ENCODE measurements around the gene BEAN1. TPM values are rescaled to one million over a fixed set of nuclear protein-coding genes. Genes with fewer than 3 reads are reported as not detected.
A peak's percentile ranks its signal among the peaks of the same experiment; 100 is the strongest.

BEAN1 gene
- polyA plus RNA-seq, 3 donors, result 0.12 to 0.81 TPM; not detected in 1

DNA sequence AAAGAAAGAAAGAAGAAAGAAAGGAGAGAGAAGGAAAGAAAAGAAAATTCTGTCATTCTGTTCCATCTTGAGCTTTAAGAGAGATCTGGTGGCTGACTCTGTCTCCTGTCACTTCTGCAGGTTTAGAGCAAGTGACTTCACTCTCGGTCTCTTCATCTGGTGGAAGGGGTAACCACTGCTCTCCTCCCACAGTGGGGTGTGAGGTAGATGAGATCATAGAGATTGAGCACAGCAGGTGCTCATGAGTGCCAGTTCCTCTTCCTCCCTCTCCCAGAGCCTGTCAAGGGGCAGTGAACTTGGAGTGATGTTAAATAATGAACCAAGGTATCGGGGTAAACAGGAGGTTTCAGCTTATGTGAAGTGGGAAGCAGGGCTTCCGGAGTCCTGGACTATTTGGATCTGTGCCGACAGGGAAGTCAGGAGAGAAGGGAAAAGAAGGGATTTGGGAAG, 47.7 kb downstream of the BEAN1 start:
- Histone ChIP-seq H3K36me3 (replicated peaks in 1 of 2; ENCODE audit: control insufficient read depth in 1 of 2, insufficient read depth in 2 of 2, low read length in 2 of 2) (no peaks in the 10 kb centered on the region), H3K4me1 (ENCODE audit: control insufficient read depth in 1 of 2, insufficient read depth in 2 of 2, low read length in 2 of 2) (peaks cover 8% of the 10 kb centered on the region in 2 donors), H4K20me1 (ENCODE audit: insufficient read depth, low read length) (no peaks in the 10 kb centered on the region), H3K27ac (ENCODE audit: low read depth in 1 of 2, low read length in 2 of 2) (no peak overlapping the region), H3K9me3 (replicated peaks in 1 of 2; ENCODE audit: control insufficient read depth in 1 of 2, insufficient read depth in 1 of 2, low read length in 2 of 2) (no peaks in the 10 kb centered on the region), H3K4me2 (replicated peaks; ENCODE audit: extremely low read depth, low read length, poor library complexity, severe bottlenecking) (no peak overlapping the region), H3K9ac (ENCODE audit: insufficient read depth, low read length, poor library complexity, severe bottlenecking) (no peak overlapping the region), H3K4me3 (replicated peaks in 1 of 3; ENCODE audit: low read depth in 2 of 3, low read length in 3 of 3) (no peak overlapping the region), H2AFZ (ENCODE audit: insufficient read depth, low read depth, low read length, poor library complexity, severe bottlenecking) (no peak overlapping the region), H3K79me2 (ENCODE audit: insufficient read depth, low read length) (no peaks in the 10 kb centered on the region), H3K27me3 (ENCODE audit: control insufficient read depth in 2 of 2, insufficient read depth in 2 of 2, low read length in 2 of 2) (no peaks in the 10 kb centered on the region)
- no peak overlapping the region for H3K27ac Mint-ChIP-seq
- peaks cover 7 to 22% (median 13%) of the 10 kb centered on the region in 3 donors for H3K27me3 Mint-ChIP-seq (ENCODE audit: low read depth in 3 of 3)
- TF ChIP-seq, protein P1, sequence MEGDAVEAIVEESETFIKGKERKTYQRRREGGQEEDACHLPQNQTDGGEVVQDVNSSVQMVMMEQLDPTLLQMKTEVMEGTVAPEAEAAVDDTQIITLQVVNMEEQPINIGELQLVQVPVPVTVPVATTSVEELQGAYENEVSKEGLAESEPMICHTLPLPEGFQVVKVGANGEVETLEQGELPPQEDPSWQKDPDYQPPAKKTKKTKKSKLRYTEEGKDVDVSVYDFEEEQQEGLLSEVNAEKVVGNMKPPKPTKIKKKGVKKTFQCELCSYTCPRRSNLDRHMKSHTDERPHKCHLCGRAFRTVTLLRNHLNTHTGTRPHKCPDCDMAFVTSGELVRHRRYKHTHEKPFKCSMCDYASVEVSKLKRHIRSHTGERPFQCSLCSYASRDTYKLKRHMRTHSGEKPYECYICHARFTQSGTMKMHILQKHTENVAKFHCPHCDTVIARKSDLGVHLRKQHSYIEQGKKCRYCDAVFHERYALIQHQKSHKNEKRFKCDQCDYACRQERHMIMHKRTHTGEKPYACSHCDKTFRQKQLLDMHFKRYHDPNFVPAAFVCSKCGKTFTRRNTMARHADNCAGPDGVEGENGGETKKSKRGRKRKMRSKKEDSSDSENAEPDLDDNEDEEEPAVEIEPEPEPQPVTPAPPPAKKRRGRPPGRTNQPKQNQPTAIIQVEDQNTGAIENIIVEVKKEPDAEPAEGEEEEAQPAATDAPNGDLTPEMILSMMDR (IDR thresholded peaks at IDR 0.05), result no peak
- 3% methylated on average over 3 of the region's 4 CpGs for WGBS (ENCODE audit: insufficient coverage)
- intact Hi-C loops (cut with micrococcal nuclease), result loop anchor here in 1 of 2 donors (5.0 kb wide), 2 partner anchors 78 to 113 kb away; partner anchors contain the start of genes CKLF and TK2
- no peaks in the 10 kb centered on the region for H3K36me3 Mint-ChIP-seq
- DNase-seq, result peak in 2 of 3 donors; percentile 8 to 25
- H3K4me3 Mint-ChIP-seq, result no peak overlapping the region
- H3K4me1 Mint-ChIP-seq, result peaks cover 14% of the 10 kb centered on the region
- peaks cover 0 to 2% (median 0%) of the 10 kb centered on the region in 7 donors for H3K9me3 Mint-ChIP-seq

DNA sequence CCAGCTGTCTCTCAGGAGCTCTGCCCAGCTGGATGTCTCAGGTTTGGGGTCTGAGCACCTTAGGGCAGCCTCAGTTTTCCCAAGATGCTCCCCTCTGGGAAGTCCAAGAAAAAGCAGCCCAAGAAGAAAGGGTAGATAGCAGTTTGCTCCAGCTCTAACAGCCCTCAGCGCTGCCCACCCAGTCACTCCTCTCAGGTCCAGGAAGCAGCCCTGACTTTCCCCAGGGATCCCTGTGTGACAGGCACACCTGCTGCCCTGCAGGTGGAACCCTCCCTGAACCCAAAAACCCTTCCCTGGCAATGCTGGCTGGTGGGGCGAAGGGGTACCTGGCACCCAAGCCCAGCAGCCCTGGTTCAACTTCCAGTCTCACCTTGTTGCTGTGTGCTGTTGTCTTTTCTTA, 48.1 kb downstream of the BEAN1 start:
- H3K9me3 ChIP-seq (replicated peaks in 1 of 2; ENCODE audit: control insufficient read depth in 1 of 2, insufficient read depth in 1 of 2, low read length in 2 of 2), result no peaks in the 10 kb centered on the region
- intact Hi-C loops (cut with micrococcal nuclease), result loop anchor here in 1 of 2 donors (5.0 kb wide), 2 partner anchors 77 to 112 kb away; partner anchors contain the start of genes CKLF and TK2
- TF ChIP-seq, protein P1 (IDR thresholded peaks at IDR 0.05), result no peak
- Mint-ChIP-seq H3K27ac (no peak overlapping the region), H3K27me3 (ENCODE audit: low read depth in 3 of 3) (peaks cover 7 to 25% (median 10%) of the 10 kb centered on the region in 3 donors), H3K4me1 (peaks cover 17% of the 10 kb centered on the region), H3K9me3 (peaks cover 0 to 2% (median 0%) of the 10 kb centered on the region in 7 donors), H3K4me3 (no peak overlapping the region), H3K36me3 (no peaks in the 10 kb centered on the region)
- DNase-seq, result no peak
- H3K79me2 ChIP-seq (ENCODE audit: insufficient read depth, low read length), result no peaks in the 10 kb centered on the region
- WGBS (ENCODE audit: insufficient coverage), result no CpG with 5 or more reads among the region's 2 CpGs
- no peak overlapping the region for H3K4me3 ChIP-seq (replicated peaks in 1 of 3; ENCODE audit: low read depth in 2 of 3, low read length in 3 of 3)
- H3K27me3 ChIP-seq (ENCODE audit: control insufficient read depth in 2 of 2, insufficient read depth in 2 of 2, low read length in 2 of 2), result no peaks in the 10 kb centered on the region
- no peak overlapping the region for H2AFZ ChIP-seq (ENCODE audit: insufficient read depth, low read depth, low read length, poor library complexity, severe bottlenecking)
- H3K9ac ChIP-seq (ENCODE audit: insufficient read depth, low read length, poor library complexity, severe bottlenecking), result no peak overlapping the region
- no peak overlapping the region for H3K27ac ChIP-seq (ENCODE audit: low read depth in 1 of 2, low read length in 2 of 2)
- H3K36me3 ChIP-seq (replicated peaks in 1 of 2; ENCODE audit: control insufficient read depth in 1 of 2, insufficient read depth in 2 of 2, low read length in 2 of 2), result no peaks in the 10 kb centered on the region
- H3K4me1 ChIP-seq (ENCODE audit: control insufficient read depth in 1 of 2, insufficient read depth in 2 of 2, low read length in 2 of 2), result peaks cover 8 to 10% of the 10 kb centered on the region in 2 donors
- H3K4me2 ChIP-seq (replicated peaks; ENCODE audit: extremely low read depth, low read length, poor library complexity, severe bottlenecking), result no peak overlapping the region
- H4K20me1 ChIP-seq (ENCODE audit: insufficient read depth, low read length), result no peaks in the 10 kb centered on the region
